HepG2 (cell line): ENCODE results near the gene NFYC. TPM values are rescaled to one million over a fixed set of nuclear protein-coding genes. Genes with fewer than 3 reads are reported as not detected.

Experiments used
- ATAC-seq: fragments of 200-7000 bp; cut with Tn5 transposase; 3 replicates; pipeline ENCODE4 v1.9.1; 2020; ENCODE audit warnings: mild to moderate bottlenecking, moderate library complexity
- BruUV-seq: library from RNA; stranded (reverse); fragments of 400-500 nt; replicated peaks from 2 replicates; lab custom pipeline; 2021; lab: Mats Ljungman, UMichigan
- CTCF ChIA-PET: fragments of 300-600 bp; formaldehyde crosslinking; extraction: SDS; loops from one replicate; lab custom pipeline; 2021; ENCODE audit warnings: low total read pairs, inconsistent platforms, low intra/inter-chr PET ratio; lab: Yijun Ruan, JAX
- POLR2A ChIA-PET: fragments of 350-600 bp; sonication (Branson Sonifier 250); formaldehyde crosslinking; loops from one replicate; lab custom pipeline; 2020; ENCODE audit warnings: antibody characterized with exemption, inconsistent platforms; lab: Yijun Ruan, JAX
- DNase-seq: peaks from one replicate; pipeline ENCODE4 v3.0.0-alpha.2; 2015; ENCODE audit warnings: low spot score
- FAIRE-seq: peaks from 3 replicates; lab custom pipeline; 2011; peaks lifted over from hg19 to GRCh38; lab: Jason Lieb, UNC
- H2AFZ ChIP-seq: one replicate; pipeline ENCODE4 v1.6.1; 2011; ENCODE audit warnings: low read length, inconsistent platforms
- H3K27ac ChIP-seq: fragments of 300-600 bp; 3 replicates; pipeline ENCODE4 v1.8.0; 2011; ENCODE audit warnings: mixed run types, mild to moderate bottlenecking, mixed read lengths, low read length, inconsistent platforms; ENCODE audit not compliant: insufficient read depth; ENCODE audit errors: extremely low read length
- H3K27me3 ChIP-seq, 2 experiments: fragments of 200-600 bp in 1 of 2; 2 replicates in 1 of 2; 3 replicates in 1 of 2; pipeline versions ENCODE4 v1.6.0 to v1.8.0; 2011; ENCODE audit warnings: low read length in 2 of 2, mild to moderate bottlenecking in 2 of 2, moderate library complexity in 2 of 2, inconsistent platforms in 1 of 2; ENCODE audit not compliant: insufficient read depth in 2 of 2, control insufficient read depth in 1 of 2
- H3K36me3 ChIP-seq, 2 experiments: fragments of 200-600 bp in 1 of 2; replicated peaks in 1 of 2; 2 replicates in 1 of 2; 3 replicates in 1 of 2; pipeline versions ENCODE4 v1.5.1 to v1.8.0; 2011; ENCODE audit warnings: low read length in 2 of 2, inconsistent platforms in 1 of 2; ENCODE audit not compliant: insufficient read depth in 2 of 2, control insufficient read depth in 1 of 2
- H3K4me1 ChIP-seq: 2 replicates; pipeline ENCODE4 v1.5.1; 2012; ENCODE audit warnings: low read length, inconsistent platforms; ENCODE audit not compliant: insufficient read depth
- H3K4me2 ChIP-seq: 2 replicates; pipeline ENCODE4 v1.6.0; 2011; ENCODE audit warnings: low read depth, low read length, inconsistent platforms
- H3K4me3 ChIP-seq, 3 experiments: fragments of 200-600 bp in 1 of 3; sonication (generic), shearing (Covaris generic) in 1 of 3; replicated peaks in 1 of 3; 2 replicates each; pipeline ENCODE4 v1.5.1; 2011 to 2016; ENCODE audit warnings: low read length in 3 of 3, inconsistent platforms in 2 of 3, low read depth in 2 of 3, mild to moderate bottlenecking in 2 of 3, control low read depth in 1 of 3, mixed read lengths in 1 of 3; ENCODE audit not compliant: insufficient read depth in 1 of 3
- H3K79me2 ChIP-seq: one replicate; pipeline ENCODE4 v1.6.1; 2011; ENCODE audit warnings: low read length, inconsistent platforms; ENCODE audit not compliant: insufficient read depth
- H3K9ac ChIP-seq: 2 replicates; pipeline ENCODE4 v1.6.0; 2011; ENCODE audit warnings: mild to moderate bottlenecking, low read depth, low read length, inconsistent platforms; ENCODE audit not compliant: insufficient read depth
- H3K9me3 ChIP-seq: 2 replicates; pipeline ENCODE4 v1.5.1; 2012; ENCODE audit warnings: mild to moderate bottlenecking, low read length
- H4K20me1 ChIP-seq: 2 replicates; pipeline ENCODE4 v1.6.0; 2011; ENCODE audit warnings: inconsistent platforms, mild to moderate bottlenecking, low read length, moderate library complexity; ENCODE audit not compliant: insufficient read depth
- FIP1L1 ChIP-seq: fragments of 200-400 bp; formaldehyde crosslinking; IDR thresholded peaks from 2 replicates; pipeline ENCODE4 v1.6.1; 2018; ENCODE audit warnings: low read depth, mild to moderate bottlenecking, low read length, moderate library complexity, borderline replicate concordance; ENCODE audit not compliant: insufficient read depth
- MBD4 ChIP-seq: IDR thresholded peaks from 2 replicates; pipeline ENCODE4 v1.6.1; 2012; ENCODE audit warnings: low read length, inconsistent platforms, borderline replicate concordance
- STAT5B ChIP-seq: sonication (generic); formaldehyde crosslinking; IDR thresholded peaks from 2 replicates; pipeline ENCODE4 v1.4.0; 2020; ENCODE audit warnings: missing genetic modification reagents
- ZFP36 ChIP-seq: fragments of 150-350 bp; IDR thresholded peaks from 2 replicates; pipeline ENCODE4 v1.6.1; 2018; ENCODE audit warnings: borderline replicate concordance, low read length, low read depth; ENCODE audit not compliant: partially characterized antibody
- ZNF12 ChIP-seq: sonication (generic); formaldehyde crosslinking; IDR thresholded peaks from 2 replicates; pipeline ENCODE4 v1.5.0; 2020; ENCODE audit warnings: missing genetic modification reagents
- ZNF749 ChIP-seq: sonication (generic); formaldehyde crosslinking; IDR thresholded peaks from 2 replicates; pipeline ENCODE4 v1.8.0; 2022; ENCODE audit warnings: mild to moderate bottlenecking, missing genetic modification reagents, moderate library complexity, borderline replicate concordance
- WGBS: methylation state at CpG from one replicate; pipeline ENCODE4 v1.1.6; 2017; ENCODE audit warnings: low lambda C conversion rate; 5-methylcytosine and 5-hydroxymethylcytosine counted together
- in situ Hi-C: cut with HindIII; loops from 2 replicates; pipeline ENCODE4 v1.10.0; 2017; ENCODE audit warnings: low pct_unique_long_range_greater_than_20kb; ENCODE audit not compliant: extremely low pct_ligation_motif_present
- intact Hi-C: fragments of 100-400 bp; cut with micrococcal nuclease; formaldehyde crosslinking; loops from one replicate; pipeline ENCODE4 v1.10.0; 2022; ENCODE audit not compliant: unreplicated experiment
- polyA plus RNA-seq, 8 experiments: library from polyadenylated mRNA; depleted of rRNA in 3 of 8; stranded (reverse) in 7 of 8; unstranded in 1 of 8; fragments of >200 nt; fragmentation: Illumina TruSeq in 4 of 8; extraction: Trizol in 4 of 8; gene quantifications; 2 replicates each; pipeline versions ENCODE4 v1.2.1 to v1.2.3, GENCODE V29; 2011 to 2016; ENCODE audit warnings: low read depth in 4 of 8, missing spikeins in 1 of 8, mixed read lengths in 1 of 8; ENCODE audit not compliant: insufficient read depth in 1 of 8
- total RNA-seq, 5 experiments: library from RNA; depleted of rRNA; stranded (reverse); fragments of >200 nt; fragmentation: Illumina TruSeq; extraction: Trizol; gene quantifications; 2 replicates each; pipeline ENCODE4 v1.2.3, GENCODE V29; 2016; ENCODE audit warnings: low read depth in 1 of 5
- TF ChIP-seq, protein P1 (sequence below): sonication (generic); formaldehyde crosslinking; IDR thresholded peaks from 2 replicates; pipeline ENCODE4 v1.5.0; 2020; ENCODE audit warnings: mild to moderate bottlenecking, missing genetic modification reagents, borderline replicate concordance
- TF ChIP-seq, protein P2 (sequence below): sonication (generic); formaldehyde crosslinking; conservative IDR thresholded peaks from 2 replicates; pipeline ENCODE4 v1.4.0; 2020; ENCODE audit warnings: mild to moderate bottlenecking, missing genetic modification reagents, moderate library complexity
- TF ChIP-seq, protein P3 (sequence below): sonication (generic); formaldehyde crosslinking; IDR thresholded peaks from 2 replicates; pipeline ENCODE4 v1.4.0; 2020; ENCODE audit warnings: missing genetic modification reagents, borderline replicate concordance
- TF ChIP-seq, protein P4 (sequence below): sonication (generic); formaldehyde crosslinking; IDR thresholded peaks from 2 replicates; pipeline ENCODE4 v1.9.0; 2021; ENCODE audit warnings: missing genetic modification reagents, borderline replicate concordance

The NFYC gene
- total and polyA plus RNA-seq, 2 of the 13 experiments (the other 11 are each of a cell fraction or from before 2014, with no cell fraction given), result 33.9 to 73.7 TPM

DNA sequence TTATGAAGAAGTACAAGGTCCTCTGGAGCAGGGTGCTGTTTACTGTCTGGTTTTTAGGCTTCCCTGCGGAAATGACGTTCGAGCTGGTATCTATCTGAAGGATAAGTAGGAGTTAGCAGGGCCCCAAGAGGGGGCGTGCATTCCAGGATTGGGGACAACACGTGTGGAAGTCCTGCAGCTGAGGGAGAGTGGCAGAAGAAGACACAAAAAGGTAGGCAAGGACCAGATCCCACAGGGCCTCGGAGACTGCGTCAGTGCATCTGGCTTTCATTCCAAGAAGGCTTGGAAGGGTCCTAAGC lies 31.9 kb upstream of the NFYC start (continued):
- TF ChIP-seq, protein P1, sequence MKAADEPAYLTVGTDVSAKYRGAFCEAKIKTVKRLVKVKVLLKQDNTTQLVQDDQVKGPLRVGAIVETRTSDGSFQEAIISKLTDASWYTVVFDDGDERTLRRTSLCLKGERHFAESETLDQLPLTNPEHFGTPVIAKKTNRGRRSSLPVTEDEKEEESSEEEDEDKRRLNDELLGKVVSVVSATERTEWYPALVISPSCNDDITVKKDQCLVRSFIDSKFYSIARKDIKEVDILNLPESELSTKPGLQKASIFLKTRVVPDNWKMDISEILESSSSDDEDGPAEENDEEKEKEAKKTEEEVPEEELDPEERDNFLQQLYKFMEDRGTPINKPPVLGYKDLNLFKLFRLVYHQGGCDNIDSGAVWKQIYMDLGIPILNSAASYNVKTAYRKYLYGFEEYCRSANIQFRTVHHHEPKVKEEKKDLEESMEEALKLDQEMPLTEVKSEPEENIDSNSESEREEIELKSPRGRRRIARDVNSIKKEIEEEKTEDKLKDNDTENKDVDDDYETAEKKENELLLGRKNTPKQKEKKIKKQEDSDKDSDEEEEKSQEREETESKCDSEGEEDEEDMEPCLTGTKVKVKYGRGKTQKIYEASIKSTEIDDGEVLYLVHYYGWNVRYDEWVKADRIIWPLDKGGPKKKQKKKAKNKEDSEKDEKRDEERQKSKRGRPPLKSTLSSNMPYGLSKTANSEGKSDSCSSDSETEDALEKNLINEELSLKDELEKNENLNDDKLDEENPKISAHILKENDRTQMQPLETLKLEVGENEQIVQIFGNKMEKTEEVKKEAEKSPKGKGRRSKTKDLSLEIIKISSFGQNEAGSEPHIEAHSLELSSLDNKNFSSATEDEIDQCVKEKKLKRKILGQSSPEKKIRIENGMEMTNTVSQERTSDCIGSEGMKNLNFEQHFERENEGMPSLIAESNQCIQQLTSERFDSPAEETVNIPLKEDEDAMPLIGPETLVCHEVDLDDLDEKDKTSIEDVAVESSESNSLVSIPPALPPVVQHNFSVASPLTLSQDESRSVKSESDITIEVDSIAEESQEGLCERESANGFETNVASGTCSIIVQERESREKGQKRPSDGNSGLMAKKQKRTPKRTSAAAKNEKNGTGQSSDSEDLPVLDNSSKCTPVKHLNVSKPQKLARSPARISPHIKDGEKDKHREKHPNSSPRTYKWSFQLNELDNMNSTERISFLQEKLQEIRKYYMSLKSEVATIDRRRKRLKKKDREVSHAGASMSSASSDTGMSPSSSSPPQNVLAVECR (CRISPR knock-in tag), result 0 out of 2 replicates have a peak, but pooled peaks have one; percentile 18
- TF ChIP-seq, protein P2, sequence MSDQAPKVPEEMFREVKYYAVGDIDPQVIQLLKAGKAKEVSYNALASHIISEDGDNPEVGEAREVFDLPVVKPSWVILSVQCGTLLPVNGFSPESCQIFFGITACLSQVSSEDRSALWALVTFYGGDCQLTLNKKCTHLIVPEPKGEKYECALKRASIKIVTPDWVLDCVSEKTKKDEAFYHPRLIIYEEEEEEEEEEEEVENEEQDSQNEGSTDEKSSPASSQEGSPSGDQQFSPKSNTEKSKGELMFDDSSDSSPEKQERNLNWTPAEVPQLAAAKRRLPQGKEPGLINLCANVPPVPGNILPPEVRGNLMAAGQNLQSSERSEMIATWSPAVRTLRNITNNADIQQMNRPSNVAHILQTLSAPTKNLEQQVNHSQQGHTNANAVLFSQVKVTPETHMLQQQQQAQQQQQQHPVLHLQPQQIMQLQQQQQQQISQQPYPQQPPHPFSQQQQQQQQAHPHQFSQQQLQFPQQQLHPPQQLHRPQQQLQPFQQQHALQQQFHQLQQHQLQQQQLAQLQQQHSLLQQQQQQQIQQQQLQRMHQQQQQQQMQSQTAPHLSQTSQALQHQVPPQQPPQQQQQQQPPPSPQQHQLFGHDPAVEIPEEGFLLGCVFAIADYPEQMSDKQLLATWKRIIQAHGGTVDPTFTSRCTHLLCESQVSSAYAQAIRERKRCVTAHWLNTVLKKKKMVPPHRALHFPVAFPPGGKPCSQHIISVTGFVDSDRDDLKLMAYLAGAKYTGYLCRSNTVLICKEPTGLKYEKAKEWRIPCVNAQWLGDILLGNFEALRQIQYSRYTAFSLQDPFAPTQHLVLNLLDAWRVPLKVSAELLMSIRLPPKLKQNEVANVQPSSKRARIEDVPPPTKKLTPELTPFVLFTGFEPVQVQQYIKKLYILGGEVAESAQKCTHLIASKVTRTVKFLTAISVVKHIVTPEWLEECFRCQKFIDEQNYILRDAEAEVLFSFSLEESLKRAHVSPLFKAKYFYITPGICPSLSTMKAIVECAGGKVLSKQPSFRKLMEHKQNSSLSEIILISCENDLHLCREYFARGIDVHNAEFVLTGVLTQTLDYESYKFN (CRISPR knock-in tag), result peak; percentile 53

DNA sequence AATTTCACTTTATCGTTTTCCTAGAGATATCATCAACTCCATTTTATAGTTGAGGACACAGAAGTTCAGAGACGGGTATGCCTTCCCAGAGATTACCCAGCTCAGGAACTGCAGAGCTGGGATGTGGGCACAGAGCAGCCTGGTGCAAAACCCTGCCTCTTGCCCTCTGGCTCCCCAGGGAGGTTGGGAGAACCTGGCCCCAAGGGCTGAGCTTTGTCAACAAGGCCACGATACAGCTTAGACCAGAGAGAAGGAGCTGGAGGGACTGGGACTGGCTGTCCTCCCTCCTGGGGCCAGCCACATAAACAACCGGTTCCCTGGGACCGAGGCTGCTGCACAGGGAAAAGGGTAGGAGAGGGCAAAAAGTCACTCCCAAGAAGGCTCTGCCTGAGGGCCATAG lies 29.8 kb upstream of the NFYC start:
- Histone ChIP-seq H3K4me3 (no peak overlapping the region), H3K27me3 (no peaks in the 10 kb centered on the region), H3K4me2 (no peak overlapping the region), H3K36me3 (no peaks in the 10 kb centered on the region), H3K79me2 (no peaks in the 10 kb centered on the region), H3K27ac (no peak overlapping the region), H3K9me3 (no peaks in the 10 kb centered on the region), H3K9ac (no peak overlapping the region), H3K4me1 (peaks cover 52% of the 10 kb centered on the region), H2AFZ (no peak overlapping the region), H4K20me1 (no peaks in the 10 kb centered on the region)
- WGBS, result 71% methylated on average over 5 of the region's 5 CpGs
- ATAC-seq, result no peak
- in situ Hi-C loops (loop anchor here (10.0 kb wide), 1 partner anchor 47 kb away; no protein-coding TSS in a partner anchor), intact Hi-C loops (no loop called here)
- no peak for FAIRE-seq
- no TSS peak for BruUV-seq
- no peak for DNase-seq
- ChIA-PET POLR2A (interaction anchor here (1.0 kb wide), 1 partner anchor 30 kb away, joined by 4 read pairs; the partner anchor contains the start of gene NFYC), CTCF (no interaction called here)
- TF ChIP-seq, protein P3, sequence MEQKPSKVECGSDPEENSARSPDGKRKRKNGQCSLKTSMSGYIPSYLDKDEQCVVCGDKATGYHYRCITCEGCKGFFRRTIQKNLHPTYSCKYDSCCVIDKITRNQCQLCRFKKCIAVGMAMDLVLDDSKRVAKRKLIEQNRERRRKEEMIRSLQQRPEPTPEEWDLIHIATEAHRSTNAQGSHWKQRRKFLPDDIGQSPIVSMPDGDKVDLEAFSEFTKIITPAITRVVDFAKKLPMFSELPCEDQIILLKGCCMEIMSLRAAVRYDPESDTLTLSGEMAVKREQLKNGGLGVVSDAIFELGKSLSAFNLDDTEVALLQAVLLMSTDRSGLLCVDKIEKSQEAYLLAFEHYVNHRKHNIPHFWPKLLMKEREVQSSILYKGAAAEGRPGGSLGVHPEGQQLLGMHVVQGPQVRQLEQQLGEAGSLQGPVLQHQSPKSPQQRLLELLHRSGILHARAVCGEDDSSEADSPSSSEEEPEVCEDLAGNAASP, result no peak
- TF ChIP-seq ZNF749 (CRISPR knock-in tag) (no peak), ZNF12 (CRISPR knock-in tag) (no peak), ZFP36 (no peak), MBD4 (no peak), STAT5B (no peak), FIP1L1 (no peak)
- TF ChIP-seq, protein P4, sequence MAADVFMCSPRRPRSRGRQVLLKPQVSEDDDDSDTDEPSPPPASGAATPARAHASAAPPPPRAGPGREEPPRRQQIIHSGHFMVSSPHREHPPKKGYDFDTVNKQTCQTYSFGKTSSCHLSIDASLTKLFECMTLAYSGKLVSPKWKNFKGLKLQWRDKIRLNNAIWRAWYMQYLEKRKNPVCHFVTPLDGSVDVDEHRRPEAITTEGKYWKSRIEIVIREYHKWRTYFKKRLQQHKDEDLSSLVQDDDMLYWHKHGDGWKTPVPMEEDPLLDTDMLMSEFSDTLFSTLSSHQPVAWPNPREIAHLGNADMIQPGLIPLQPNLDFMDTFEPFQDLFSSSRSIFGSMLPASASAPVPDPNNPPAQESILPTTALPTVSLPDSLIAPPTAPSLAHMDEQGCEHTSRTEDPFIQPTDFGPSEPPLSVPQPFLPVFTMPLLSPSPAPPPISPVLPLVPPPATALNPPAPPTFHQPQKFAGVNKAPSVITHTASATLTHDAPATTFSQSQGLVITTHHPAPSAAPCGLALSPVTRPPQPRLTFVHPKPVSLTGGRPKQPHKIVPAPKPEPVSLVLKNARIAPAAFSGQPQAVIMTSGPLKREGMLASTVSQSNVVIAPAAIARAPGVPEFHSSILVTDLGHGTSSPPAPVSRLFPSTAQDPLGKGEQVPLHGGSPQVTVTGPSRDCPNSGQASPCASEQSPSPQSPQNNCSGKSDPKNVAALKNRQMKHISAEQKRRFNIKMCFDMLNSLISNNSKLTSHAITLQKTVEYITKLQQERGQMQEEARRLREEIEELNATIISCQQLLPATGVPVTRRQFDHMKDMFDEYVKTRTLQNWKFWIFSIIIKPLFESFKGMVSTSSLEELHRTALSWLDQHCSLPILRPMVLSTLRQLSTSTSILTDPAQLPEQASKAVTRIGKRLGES (CRISPR knock-in tag), result no peak
